Ovary (tissue), 3 donors: ENCODE data around the gene RNLS.

Experiments used
- EP300 ChIP-seq: sonication (generic); formaldehyde crosslinking; IDR thresholded peaks from one replicate; pipeline ENCODE4 v1.6.1; 2017; ENCODE audit warnings: antibody characterized with exemption
- POLR2A ChIP-seq: fragments of 450-650 bp; IDR thresholded peaks from one replicate; pipeline ENCODE4 v1.6.1; 2017; ENCODE audit warnings: antibody characterized with exemption, mild to moderate bottlenecking, moderate library complexity
- TF ChIP-seq, protein P1 (sequence below), 3 donors: fragments of 450-650 bp in 2 of 3; fragments of 200-600 bp in 1 of 3; IDR thresholded peaks; one replicate each; pipeline versions ENCODE4 v1.5.1 to v1.8.0; 2016 to 2022; ENCODE audit warnings: antibody characterized with exemption in 3 of 3, mild to moderate bottlenecking in 1 of 3
- donor health status: DM: no; HTN: no; CAD: no.

DNA sequence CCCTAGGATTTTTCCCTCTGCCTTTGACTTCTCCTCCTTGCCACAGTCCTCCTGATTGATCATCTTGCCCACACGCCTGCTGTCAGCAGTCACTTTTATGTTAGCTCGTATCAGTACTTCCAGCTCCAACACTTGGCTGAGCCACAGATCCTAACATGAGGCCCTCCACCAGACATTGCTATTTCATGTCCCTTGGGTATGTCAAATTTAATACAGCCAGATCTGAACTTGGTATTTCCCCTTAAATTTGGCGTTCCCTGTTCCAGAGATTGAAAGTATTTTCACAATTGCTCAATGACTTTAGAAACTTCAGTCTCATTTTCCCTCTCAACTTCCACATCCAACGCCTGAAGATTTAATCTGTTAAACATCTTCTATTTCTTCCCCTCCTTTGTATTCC lies 140.4 kb downstream of the RNLS start:
- TF ChIP-seq, protein P1, sequence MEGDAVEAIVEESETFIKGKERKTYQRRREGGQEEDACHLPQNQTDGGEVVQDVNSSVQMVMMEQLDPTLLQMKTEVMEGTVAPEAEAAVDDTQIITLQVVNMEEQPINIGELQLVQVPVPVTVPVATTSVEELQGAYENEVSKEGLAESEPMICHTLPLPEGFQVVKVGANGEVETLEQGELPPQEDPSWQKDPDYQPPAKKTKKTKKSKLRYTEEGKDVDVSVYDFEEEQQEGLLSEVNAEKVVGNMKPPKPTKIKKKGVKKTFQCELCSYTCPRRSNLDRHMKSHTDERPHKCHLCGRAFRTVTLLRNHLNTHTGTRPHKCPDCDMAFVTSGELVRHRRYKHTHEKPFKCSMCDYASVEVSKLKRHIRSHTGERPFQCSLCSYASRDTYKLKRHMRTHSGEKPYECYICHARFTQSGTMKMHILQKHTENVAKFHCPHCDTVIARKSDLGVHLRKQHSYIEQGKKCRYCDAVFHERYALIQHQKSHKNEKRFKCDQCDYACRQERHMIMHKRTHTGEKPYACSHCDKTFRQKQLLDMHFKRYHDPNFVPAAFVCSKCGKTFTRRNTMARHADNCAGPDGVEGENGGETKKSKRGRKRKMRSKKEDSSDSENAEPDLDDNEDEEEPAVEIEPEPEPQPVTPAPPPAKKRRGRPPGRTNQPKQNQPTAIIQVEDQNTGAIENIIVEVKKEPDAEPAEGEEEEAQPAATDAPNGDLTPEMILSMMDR (IDR thresholded peaks at IDR 0.05), result no peak
- TF ChIP-seq EP300 (no peak), POLR2A (no peak)
